Neuronal stem cell (in vitro differentiated cells): ENCODE data around the gene DET1.

ENCODE experiments used
- DNase-seq: peaks from one replicate; pipeline ENCODE4 v3.0.0-alpha.2; 2013; ENCODE audit warnings: low spot score
- H2AFZ ChIP-seq: one replicate; pipeline ENCODE4 v1.6.1; 2013; ENCODE audit warnings: mild to moderate bottlenecking, low read length, inconsistent platforms
- H2AK5ac ChIP-seq: 2 replicates; pipeline ENCODE4 v1.6.1; 2013; ENCODE audit warnings: low read depth, mild to moderate bottlenecking, inconsistent platforms, low read length, moderate library complexity, mixed read lengths
- H2BK120ac ChIP-seq: 2 replicates; pipeline ENCODE4 v1.6.1; 2013; ENCODE audit warnings: low read depth, mild to moderate bottlenecking, inconsistent platforms, low read length, moderate library complexity, mixed read lengths
- H2BK12ac ChIP-seq: one replicate; pipeline ENCODE4 v1.6.1; 2013; ENCODE audit warnings: low read length, inconsistent platforms
- H2BK15ac ChIP-seq: 2 replicates; pipeline ENCODE4 v1.6.1; 2013; ENCODE audit warnings: mild to moderate bottlenecking, low read length, inconsistent platforms, mixed read lengths
- H2BK5ac ChIP-seq: one replicate; pipeline ENCODE4 v1.6.1; 2013; ENCODE audit warnings: inconsistent platforms, mild to moderate bottlenecking, low read length, moderate library complexity
- H3K14ac ChIP-seq: one replicate; pipeline ENCODE4 v1.6.1; 2013; ENCODE audit warnings: low read length, inconsistent platforms
- H3K18ac ChIP-seq: 2 replicates; pipeline ENCODE4 v1.6.1; 2013; ENCODE audit warnings: low read length, inconsistent platforms
- H3K23ac ChIP-seq: 2 replicates; pipeline ENCODE4 v1.6.1; 2013; ENCODE audit warnings: low read depth, mild to moderate bottlenecking, mixed read lengths, low read length, inconsistent platforms; ENCODE audit not compliant: poor library complexity
- H3K27ac ChIP-seq: replicated peaks from 3 replicates; pipeline ENCODE4 v1.5.1; 2013; ENCODE audit warnings: low read length, inconsistent platforms
- H3K27me3 ChIP-seq, 3 experiments: 2 replicates each; pipeline ENCODE4 v1.6.1; 2013; ENCODE audit warnings: low read length in 3 of 3, mild to moderate bottlenecking in 2 of 3, inconsistent platforms in 1 of 3, low read depth in 1 of 3, mixed read lengths in 1 of 3, moderate library complexity in 1 of 3; ENCODE audit not compliant: control insufficient read depth in 3 of 3, insufficient read depth in 3 of 3
- H3K36me3 ChIP-seq, 2 donors: replicated peaks in 1 of 2; 2 replicates each; pipeline ENCODE4 v1.6.1; 2013; ENCODE audit warnings: low read length in 2 of 2; ENCODE audit not compliant: control insufficient read depth in 2 of 2, insufficient read depth in 2 of 2
- H3K4ac ChIP-seq: 2 replicates; pipeline ENCODE4 v1.6.1; 2013; ENCODE audit warnings: inconsistent platforms, mild to moderate bottlenecking, low read length, moderate library complexity
- H3K4me1 ChIP-seq, 2 donors: 1 replicate in 1 of 2; 2 replicates in 1 of 2; pipeline ENCODE4 v1.6.1; 2013; ENCODE audit warnings: low read length in 2 of 2, low read depth in 1 of 2; ENCODE audit not compliant: control insufficient read depth in 2 of 2, insufficient read depth in 1 of 2
- H3K4me2 ChIP-seq: one replicate; pipeline ENCODE4 v1.6.1; 2013; ENCODE audit warnings: mild to moderate bottlenecking, low read length, inconsistent platforms; ENCODE audit not compliant: insufficient read depth, poor library complexity, severe bottlenecking
- H3K4me3 ChIP-seq, 2 donors: 2 replicates each; pipeline ENCODE4 v1.5.1; 2013; ENCODE audit warnings: low read length in 2 of 2, mild to moderate bottlenecking in 2 of 2, inconsistent platforms in 1 of 2, moderate library complexity in 1 of 2
- H3K79me1 ChIP-seq: one replicate; pipeline ENCODE4 v1.6.1; 2013; ENCODE audit warnings: low read depth, mild to moderate bottlenecking, inconsistent platforms, low read length, moderate library complexity
- H3K9ac ChIP-seq: one replicate; pipeline ENCODE4 v1.6.1; 2013; ENCODE audit warnings: mild to moderate bottlenecking, low read depth, low read length, inconsistent platforms; ENCODE audit not compliant: poor library complexity
- H3K9me3 ChIP-seq, 2 donors: replicated peaks in 1 of 2; 2 replicates each; pipeline versions ENCODE3 to v1.6.1; 2013; ENCODE audit warnings: low read length in 2 of 2, mild to moderate bottlenecking in 2 of 2, inconsistent platforms in 1 of 2, low read depth in 1 of 2, mixed read lengths in 1 of 2, moderate library complexity in 1 of 2; ENCODE audit not compliant: control insufficient read depth in 2 of 2, insufficient read depth in 1 of 2
- H4K8ac ChIP-seq: one replicate; pipeline ENCODE4 v1.6.1; 2013; ENCODE audit warnings: low read depth, mild to moderate bottlenecking, inconsistent platforms, low read length, moderate library complexity
- H4K91ac ChIP-seq: one replicate; pipeline ENCODE4 v1.6.1; 2013; ENCODE audit warnings: low read length, low read depth, mild to moderate bottlenecking, inconsistent platforms; ENCODE audit not compliant: poor library complexity
- WGBS, 2 donors: extraction: QIAGEN DNeasy Blood & Tissue Kit; methylation state at CpG; one replicate each; pipeline ENCODE4 v1.1.7; 2013; ENCODE audit warnings: missing lambda C conversion rate in 2 of 2, mixed read lengths in 1 of 2; ENCODE audit not compliant: insufficient read length in 2 of 2, insufficient replicate concordance in 1 of 2; ENCODE audit errors: extremely low coverage in 2 of 2; 5-methylcytosine and 5-hydroxymethylcytosine counted together

The DET1 gene

DNA sequence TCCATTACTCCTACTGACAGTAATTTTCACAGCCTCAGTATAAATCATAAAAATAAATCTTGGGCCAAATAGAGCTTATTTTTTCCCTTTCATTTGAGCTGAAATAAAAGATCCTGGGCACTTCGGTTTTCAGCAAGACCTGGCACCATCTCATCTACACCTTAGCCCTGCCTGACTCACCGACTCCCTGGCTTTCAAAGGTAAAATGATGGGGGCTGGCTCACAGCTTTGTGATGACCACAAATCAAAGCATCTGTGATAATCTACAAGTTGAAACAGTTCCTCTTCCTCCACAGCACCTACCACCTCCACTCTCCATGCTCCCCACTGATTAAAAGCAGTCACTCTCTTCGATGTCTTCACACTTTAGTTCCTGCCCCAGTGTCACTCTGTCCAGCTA lies 27.6 kb downstream of the DET1 start:
- H3K18ac ChIP-seq: no peak overlapping the region
- H3K4me1 ChIP-seq: no peaks in the 10 kb centered on the region
- no peaks in the 10 kb centered on the region for H3K27me3 ChIP-seq
- H3K27ac ChIP-seq: no peak overlapping the region
- H3K4ac ChIP-seq: no peak overlapping the region
- no peak for DNase-seq
- WGBS, 2 donors: no CpG with 5 or more reads among the region's 3 CpGs
- H4K91ac ChIP-seq: no peak overlapping the region
- H3K9ac ChIP-seq: no peak overlapping the region
- no peak overlapping the region for H2AFZ ChIP-seq
- H3K14ac ChIP-seq: no peak overlapping the region
- H2BK15ac ChIP-seq: no peak overlapping the region
- no peak overlapping the region for H2AK5ac ChIP-seq
- H3K79me1 ChIP-seq: no peaks in the 10 kb centered on the region
- no peak overlapping the region for H2BK12ac ChIP-seq
- H4K8ac ChIP-seq: no peak overlapping the region
- no peaks in the 10 kb centered on the region for H3K9me3 ChIP-seq
- no peak overlapping the region for H3K4me3 ChIP-seq
- H3K36me3 ChIP-seq: peaks cover 3 to 55% of the 10 kb centered on the region in 2 donors
- no peak overlapping the region for H3K23ac ChIP-seq
- H2BK120ac ChIP-seq: no peak overlapping the region
- H2BK5ac ChIP-seq: no peak overlapping the region
- H3K4me2 ChIP-seq: no peak overlapping the region

DNA sequence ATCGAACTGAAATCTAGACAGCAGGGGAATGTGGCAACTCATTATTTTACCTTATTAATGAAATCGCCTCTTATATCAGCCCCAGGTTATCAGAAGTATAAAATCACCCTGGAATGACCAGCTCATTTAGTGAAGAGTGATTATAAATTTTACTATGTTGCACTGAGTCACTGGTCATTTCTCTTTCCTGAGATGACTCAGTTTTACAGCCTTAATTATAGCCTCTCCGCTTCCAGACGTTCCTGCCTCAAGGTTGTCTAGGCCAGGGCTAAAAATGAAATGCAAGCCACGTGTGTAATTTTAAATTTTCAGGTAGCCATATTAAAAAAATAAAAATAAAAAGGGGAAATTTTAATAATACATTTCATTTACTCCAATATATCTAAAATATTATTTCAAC lies 33.3 kb downstream of the DET1 start:
- H2AFZ ChIP-seq: no peak overlapping the region
- H3K27me3 ChIP-seq: no peaks in the 10 kb centered on the region
- H3K4ac ChIP-seq: no peak overlapping the region
- no peak overlapping the region for H3K9ac ChIP-seq
- H3K79me1 ChIP-seq: no peaks in the 10 kb centered on the region
- H3K14ac ChIP-seq: no peak overlapping the region
- no peaks in the 10 kb centered on the region for H3K9me3 ChIP-seq
- no peak overlapping the region for H3K18ac ChIP-seq
- no peak overlapping the region for H3K4me2 ChIP-seq
- H3K23ac ChIP-seq: no peak overlapping the region
- DNase-seq: no peak
- no peak overlapping the region for H2BK120ac ChIP-seq
- H2AK5ac ChIP-seq: no peak overlapping the region
- no peak overlapping the region for H2BK15ac ChIP-seq
- H3K4me1 ChIP-seq: no peaks in the 10 kb centered on the region
- no peak overlapping the region for H3K27ac ChIP-seq
- no peak overlapping the region for H2BK12ac ChIP-seq
- H2BK5ac ChIP-seq: no peak overlapping the region
- no peak overlapping the region for H4K8ac ChIP-seq
- peaks cover 12 to 77% of the 10 kb centered on the region in 2 donors for H3K36me3 ChIP-seq
- no peak overlapping the region for H3K4me3 ChIP-seq
- WGBS, 2 donors: no CpG with 5 or more reads among the region's 5 CpGs
- H4K91ac ChIP-seq: no peak overlapping the region

DNA sequence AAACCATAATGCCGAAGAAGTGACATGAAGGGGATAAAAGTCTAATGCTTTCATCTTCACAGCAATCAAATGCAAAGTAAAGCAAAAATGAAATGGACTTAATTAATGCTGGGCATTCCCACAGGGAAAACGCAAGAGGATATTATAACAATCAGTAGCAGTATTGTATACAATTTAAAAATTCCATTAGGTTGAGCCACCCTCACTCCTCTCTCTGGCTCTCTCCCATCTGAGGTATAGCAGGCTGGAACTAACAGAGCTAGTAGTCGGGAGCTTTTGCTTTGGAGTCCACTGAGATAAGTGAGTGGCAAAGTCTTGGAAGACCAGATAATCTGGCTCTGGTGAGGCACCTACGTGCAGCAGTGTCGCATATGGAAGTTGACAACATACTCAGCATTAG lies 33.9 kb downstream of the DET1 start:
- no peak overlapping the region for H3K18ac ChIP-seq
- no peak overlapping the region for H2AFZ ChIP-seq
- H3K4ac ChIP-seq: no peak overlapping the region
- H3K36me3 ChIP-seq: peaks cover 12 to 83% of the 10 kb centered on the region in 2 donors
- H3K27me3 ChIP-seq: no peaks in the 10 kb centered on the region
- no peak overlapping the region for H3K14ac ChIP-seq
- no peaks in the 10 kb centered on the region for H3K4me1 ChIP-seq
- no peak overlapping the region for H2BK5ac ChIP-seq
- H4K8ac ChIP-seq: no peak overlapping the region
- no peak overlapping the region for H3K4me3 ChIP-seq
- no peak overlapping the region for H2BK120ac ChIP-seq
- H2AK5ac ChIP-seq: no peak overlapping the region
- no peak overlapping the region for H3K4me2 ChIP-seq
- H2BK15ac ChIP-seq: no peak overlapping the region
- DNase-seq: no peak
- no peaks in the 10 kb centered on the region for H3K79me1 ChIP-seq
- H4K91ac ChIP-seq: no peak overlapping the region
- H3K9ac ChIP-seq: no peak overlapping the region
- WGBS, 2 donors: no CpG with 5 or more reads among the region's 5 CpGs
- no peak overlapping the region for H3K27ac ChIP-seq
- H3K9me3 ChIP-seq: no peaks in the 10 kb centered on the region
- H2BK12ac ChIP-seq: no peak overlapping the region
- no peak overlapping the region for H3K23ac ChIP-seq

DNA sequence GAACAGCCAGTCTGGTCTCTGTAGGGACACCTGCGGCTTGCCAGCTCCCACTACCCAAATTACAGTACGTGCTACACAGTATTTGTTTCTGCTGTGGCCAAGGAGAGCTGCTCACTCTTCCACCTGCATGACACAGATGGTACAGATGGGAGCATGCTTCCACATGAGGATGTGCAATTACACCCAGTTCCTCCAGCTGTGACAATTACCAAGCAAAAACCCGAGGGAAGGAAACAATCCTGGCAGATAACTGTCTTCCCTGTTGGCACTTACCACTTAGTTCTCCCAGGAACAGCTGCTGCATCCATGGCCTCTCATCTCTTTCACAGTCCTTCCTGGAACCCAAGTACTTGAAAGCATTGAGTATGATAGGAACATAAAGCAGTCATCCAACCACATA lies 34.4 kb downstream of the DET1 start:
- Histone ChIP-seq H2BK120ac (no peak overlapping the region), H3K14ac (no peak overlapping the region), H4K91ac (no peak overlapping the region), H3K27ac (no peak overlapping the region), H4K8ac (no peak overlapping the region), H3K18ac (no peak overlapping the region), H2BK15ac (no peak overlapping the region), H3K4me2 (no peak overlapping the region), H3K4me1 (no peaks in the 10 kb centered on the region), H2AK5ac (no peak overlapping the region), H2BK12ac (no peak overlapping the region), H3K4me3 (no peak overlapping the region), H3K27me3 (no peaks in the 10 kb centered on the region), H3K36me3 (peaks cover 12 to 88% of the 10 kb centered on the region in 2 donors), H2BK5ac (no peak overlapping the region), H3K9ac (no peak overlapping the region), H3K9me3 (no peaks in the 10 kb centered on the region), H3K79me1 (no peaks in the 10 kb centered on the region), H3K4ac (no peak overlapping the region), H3K23ac (no peak overlapping the region), H2AFZ (no peak overlapping the region)
- no peak for DNase-seq
- no CpG with 5 or more reads among the region's 3 CpGs for WGBS, 2 donors
